ENCODE measurements around the gene CFAP99. TPM values are rescaled to one million over a fixed set of nuclear protein-coding genes. Genes with fewer than 3 reads are reported as not detected.

CFAP99 gene
- total and polyA plus RNA-seq, 2 experiments from 2014 or later = not detected

GRCh38 chr4:2484185-2484584 lies 65.4 kb downstream of the CFAP99 start:
- H3K4me3 ChIP-seq = no peak overlapping the region
- ATAC-seq (no peak), DNase-seq (ENCODE audit: low spot score) (no peak)
- TF ChIP-seq POLR2AphosphoS5 (IDR thresholded peaks at IDR 0.05; ENCODE audit: low read depth) (no peak), JUNB (IDR thresholded peaks at IDR 0.05; ENCODE audit: unreplicated experiment) (no peak), ZNF331 (CRISPR knock-in tag; IDR thresholded peaks at IDR 0.05; ENCODE audit: low read depth) (no peak), ZNF114 (CRISPR knock-in tag; IDR thresholded peaks at IDR 0.05) (no peak), EZH2phosphoT487 (IDR thresholded peaks at IDR 0.05; ENCODE audit: unreplicated experiment) (no peak), CREB1 (CRISPR knock-in tag; IDR thresholded peaks at IDR 0.05; ENCODE audit: low read depth) (no peak)
- TF ChIP-seq, protein P1, sequence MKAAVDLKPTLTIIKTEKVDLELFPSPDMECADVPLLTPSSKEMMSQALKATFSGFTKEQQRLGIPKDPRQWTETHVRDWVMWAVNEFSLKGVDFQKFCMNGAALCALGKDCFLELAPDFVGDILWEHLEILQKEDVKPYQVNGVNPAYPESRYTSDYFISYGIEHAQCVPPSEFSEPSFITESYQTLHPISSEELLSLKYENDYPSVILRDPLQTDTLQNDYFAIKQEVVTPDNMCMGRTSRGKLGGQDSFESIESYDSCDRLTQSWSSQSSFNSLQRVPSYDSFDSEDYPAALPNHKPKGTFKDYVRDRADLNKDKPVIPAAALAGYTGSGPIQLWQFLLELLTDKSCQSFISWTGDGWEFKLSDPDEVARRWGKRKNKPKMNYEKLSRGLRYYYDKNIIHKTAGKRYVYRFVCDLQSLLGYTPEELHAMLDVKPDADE (IDR thresholded peaks at IDR 0.05) = no peak
- TF ChIP-seq, protein P2, sequence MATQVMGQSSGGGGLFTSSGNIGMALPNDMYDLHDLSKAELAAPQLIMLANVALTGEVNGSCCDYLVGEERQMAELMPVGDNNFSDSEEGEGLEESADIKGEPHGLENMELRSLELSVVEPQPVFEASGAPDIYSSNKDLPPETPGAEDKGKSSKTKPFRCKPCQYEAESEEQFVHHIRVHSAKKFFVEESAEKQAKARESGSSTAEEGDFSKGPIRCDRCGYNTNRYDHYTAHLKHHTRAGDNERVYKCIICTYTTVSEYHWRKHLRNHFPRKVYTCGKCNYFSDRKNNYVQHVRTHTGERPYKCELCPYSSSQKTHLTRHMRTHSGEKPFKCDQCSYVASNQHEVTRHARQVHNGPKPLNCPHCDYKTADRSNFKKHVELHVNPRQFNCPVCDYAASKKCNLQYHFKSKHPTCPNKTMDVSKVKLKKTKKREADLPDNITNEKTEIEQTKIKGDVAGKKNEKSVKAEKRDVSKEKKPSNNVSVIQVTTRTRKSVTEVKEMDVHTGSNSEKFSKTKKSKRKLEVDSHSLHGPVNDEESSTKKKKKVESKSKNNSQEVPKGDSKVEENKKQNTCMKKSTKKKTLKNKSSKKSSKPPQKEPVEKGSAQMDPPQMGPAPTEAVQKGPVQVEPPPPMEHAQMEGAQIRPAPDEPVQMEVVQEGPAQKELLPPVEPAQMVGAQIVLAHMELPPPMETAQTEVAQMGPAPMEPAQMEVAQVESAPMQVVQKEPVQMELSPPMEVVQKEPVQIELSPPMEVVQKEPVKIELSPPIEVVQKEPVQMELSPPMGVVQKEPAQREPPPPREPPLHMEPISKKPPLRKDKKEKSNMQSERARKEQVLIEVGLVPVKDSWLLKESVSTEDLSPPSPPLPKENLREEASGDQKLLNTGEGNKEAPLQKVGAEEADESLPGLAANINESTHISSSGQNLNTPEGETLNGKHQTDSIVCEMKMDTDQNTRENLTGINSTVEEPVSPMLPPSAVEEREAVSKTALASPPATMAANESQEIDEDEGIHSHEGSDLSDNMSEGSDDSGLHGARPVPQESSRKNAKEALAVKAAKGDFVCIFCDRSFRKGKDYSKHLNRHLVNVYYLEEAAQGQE (IDR thresholded peaks at IDR 0.05; ENCODE audit: unreplicated experiment) = no peak
- H3K27ac Mint-ChIP-seq = no peak overlapping the region
- H3K36me3 Mint-ChIP-seq (ENCODE audit: low read depth) = peaks cover 6% of the 10 kb centered on the region; the same call in 2 of the 3 replicates
- peaks cover 100% of the 10 kb centered on the region for H3K79me2 ChIP-seq (replicated peaks; ENCODE audit: insufficient read depth)
- H3K9me3 Mint-ChIP-seq = no peaks in the 10 kb centered on the region
- H3K4me3 Mint-ChIP-seq = no peak overlapping the region
- no peak overlapping the region for H3K27ac ChIP-seq (ENCODE audit: low read depth)
- H2AFZ ChIP-seq = no peak overlapping the region
- H3K36me3 ChIP-seq (ENCODE audit: insufficient read depth) = no peaks in the 10 kb centered on the region
- no peaks in the 10 kb centered on the region for H3K9me2 ChIP-seq (ENCODE audit: insufficient read depth)
- no peaks in the 10 kb centered on the region for H3K27me3 ChIP-seq (ENCODE audit: insufficient read depth)
- H3K4me1 Mint-ChIP-seq = peaks cover 64% of the 10 kb centered on the region
- peaks cover 7% of the 10 kb centered on the region for H3K27me3 Mint-ChIP-seq (ENCODE audit: insufficient read depth, low read depth, poor library complexity)
- peaks cover 50% of the 10 kb centered on the region for H3K4me1 ChIP-seq (ENCODE audit: insufficient read depth)
- no peak overlapping the region for H3K4me2 ChIP-seq
- peaks cover 90% of the 10 kb centered on the region for H4K20me1 ChIP-seq (replicated peaks; ENCODE audit: insufficient read depth)
- peaks cover 8% of the 10 kb centered on the region; the same call in 1 of the 2 replicates for H3F3A ChIP-seq (replicated peaks; ENCODE audit: low read depth)

DNA sequence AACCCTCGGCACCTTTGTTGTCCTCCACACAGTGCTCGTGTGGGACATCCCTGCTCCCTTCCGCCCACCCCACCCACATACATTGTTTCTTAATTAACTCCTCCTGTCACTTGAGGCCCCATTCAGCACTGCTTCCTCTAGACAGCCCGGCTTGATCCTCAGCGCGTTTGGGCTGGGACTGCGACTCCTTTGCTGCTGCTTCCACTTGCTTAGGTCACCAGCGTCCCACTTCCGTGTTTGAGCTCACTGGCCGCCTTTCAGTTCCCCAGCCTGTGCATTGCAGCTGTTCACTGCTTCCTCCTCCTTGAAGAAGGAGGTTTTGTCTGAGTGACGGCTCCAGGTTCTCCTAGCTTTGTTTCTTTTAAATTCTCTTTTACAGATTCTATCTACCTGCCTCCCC lies 66.2 kb downstream of the CFAP99 start:
- ATAC-seq (peak; percentile 9; the same call in 1 of the 3 replicates), DNase-seq (ENCODE audit: low spot score) (peak; percentile 21)
- TF ChIP-seq, protein P3, sequence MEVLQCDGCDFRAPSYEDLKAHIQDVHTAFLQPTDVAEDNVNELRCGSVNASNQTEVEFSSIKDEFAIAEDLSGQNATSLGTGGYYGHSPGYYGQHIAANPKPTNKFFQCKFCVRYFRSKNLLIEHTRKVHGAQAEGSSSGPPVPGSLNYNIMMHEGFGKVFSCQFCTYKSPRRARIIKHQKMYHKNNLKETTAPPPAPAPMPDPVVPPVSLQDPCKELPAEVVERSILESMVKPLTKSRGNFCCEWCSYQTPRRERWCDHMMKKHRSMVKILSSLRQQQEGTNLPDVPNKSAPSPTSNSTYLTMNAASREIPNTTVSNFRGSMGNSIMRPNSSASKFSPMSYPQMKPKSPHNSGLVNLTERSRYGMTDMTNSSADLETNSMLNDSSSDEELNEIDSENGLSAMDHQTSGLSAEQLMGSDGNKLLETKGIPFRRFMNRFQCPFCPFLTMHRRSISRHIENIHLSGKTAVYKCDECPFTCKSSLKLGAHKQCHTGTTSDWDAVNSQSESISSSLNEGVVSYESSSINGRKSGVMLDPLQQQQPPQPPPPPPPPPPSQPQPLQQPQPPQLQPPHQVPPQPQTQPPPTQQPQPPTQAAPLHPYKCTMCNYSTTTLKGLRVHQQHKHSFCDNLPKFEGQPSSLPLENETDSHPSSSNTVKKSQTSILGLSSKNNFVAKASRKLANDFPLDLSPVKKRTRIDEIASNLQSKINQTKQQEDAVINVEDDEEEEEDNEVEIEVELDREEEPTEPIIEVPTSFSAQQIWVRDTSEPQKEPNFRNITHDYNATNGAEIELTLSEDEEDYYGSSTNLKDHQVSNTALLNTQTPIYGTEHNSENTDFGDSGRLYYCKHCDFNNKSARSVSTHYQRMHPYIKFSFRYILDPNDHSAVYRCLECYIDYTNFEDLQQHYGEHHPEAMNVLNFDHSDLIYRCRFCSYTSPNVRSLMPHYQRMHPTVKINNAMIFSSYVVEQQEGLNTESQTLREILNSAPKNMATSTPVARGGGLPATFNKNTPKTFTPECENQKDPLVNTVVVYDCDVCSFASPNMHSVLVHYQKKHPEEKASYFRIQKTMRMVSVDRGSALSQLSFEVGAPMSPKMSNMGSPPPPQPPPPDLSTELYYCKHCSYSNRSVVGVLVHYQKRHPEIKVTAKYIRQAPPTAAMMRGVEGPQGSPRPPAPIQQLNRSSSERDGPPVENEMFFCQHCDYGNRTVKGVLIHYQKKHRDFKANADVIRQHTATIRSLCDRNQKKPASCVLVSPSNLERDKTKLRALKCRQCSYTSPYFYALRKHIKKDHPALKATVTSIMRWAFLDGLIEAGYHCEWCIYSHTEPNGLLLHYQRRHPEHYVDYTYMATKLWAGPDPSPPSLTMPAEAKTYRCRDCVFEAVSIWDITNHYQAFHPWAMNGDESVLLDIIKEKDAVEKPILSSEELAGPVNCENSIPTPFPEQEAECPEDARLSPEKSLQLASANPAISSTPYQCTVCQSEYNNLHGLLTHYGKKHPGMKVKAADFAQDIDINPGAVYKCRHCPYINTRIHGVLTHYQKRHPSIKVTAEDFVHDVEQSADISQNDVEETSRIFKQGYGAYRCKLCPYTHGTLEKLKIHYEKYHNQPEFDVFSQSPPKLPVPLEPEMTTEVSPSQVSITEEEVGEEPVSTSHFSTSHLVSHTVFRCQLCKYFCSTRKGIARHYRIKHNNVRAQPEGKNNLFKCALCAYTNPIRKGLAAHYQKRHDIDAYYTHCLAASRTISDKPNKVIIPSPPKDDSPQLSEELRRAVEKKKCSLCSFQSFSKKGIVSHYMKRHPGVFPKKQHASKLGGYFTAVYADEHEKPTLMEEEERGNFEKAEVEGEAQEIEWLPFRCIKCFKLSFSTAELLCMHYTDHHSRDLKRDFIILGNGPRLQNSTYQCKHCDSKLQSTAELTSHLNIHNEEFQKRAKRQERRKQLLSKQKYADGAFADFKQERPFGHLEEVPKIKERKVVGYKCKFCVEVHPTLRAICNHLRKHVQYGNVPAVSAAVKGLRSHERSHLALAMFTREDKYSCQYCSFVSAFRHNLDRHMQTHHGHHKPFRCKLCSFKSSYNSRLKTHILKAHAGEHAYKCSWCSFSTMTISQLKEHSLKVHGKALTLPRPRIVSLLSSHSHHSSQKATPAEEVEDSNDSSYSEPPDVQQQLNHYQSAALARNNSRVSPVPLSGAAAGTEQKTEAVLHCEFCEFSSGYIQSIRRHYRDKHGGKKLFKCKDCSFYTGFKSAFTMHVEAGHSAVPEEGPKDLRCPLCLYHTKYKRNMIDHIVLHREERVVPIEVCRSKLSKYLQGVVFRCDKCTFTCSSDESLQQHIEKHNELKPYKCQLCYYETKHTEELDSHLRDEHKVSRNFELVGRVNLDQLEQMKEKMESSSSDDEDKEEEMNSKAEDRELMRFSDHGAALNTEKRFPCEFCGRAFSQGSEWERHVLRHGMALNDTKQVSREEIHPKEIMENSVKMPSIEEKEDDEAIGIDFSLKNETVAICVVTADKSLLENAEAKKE (CRISPR knock-in tag; IDR thresholded peaks at IDR 0.05) = no peak
- no peak for TF ChIP-seq POLR2AphosphoS5 (IDR thresholded peaks at IDR 0.05; ENCODE audit: low read depth)
- TF ChIP-seq, protein P1 (IDR thresholded peaks at IDR 0.05) = no peak

More for the DNA sequence above, 66.2 kb downstream of the CFAP99 start:
- H3K4me3 ChIP-seq = no peak overlapping the region
- peaks cover 100% of the 10 kb centered on the region for H3K79me2 ChIP-seq (replicated peaks; ENCODE audit: insufficient read depth)
- peaks cover 13% of the 10 kb centered on the region for H3K36me3 Mint-ChIP-seq (ENCODE audit: low read depth)
- no peak overlapping the region for H3K27ac Mint-ChIP-seq
- peaks cover 1% of the 10 kb centered on the region for H3K36me3 ChIP-seq (ENCODE audit: insufficient read depth)
- peaks cover 58% of the 10 kb centered on the region for H3K4me1 Mint-ChIP-seq
- peaks cover 85% of the 10 kb centered on the region for H4K20me1 ChIP-seq (replicated peaks; ENCODE audit: insufficient read depth)
- H3K4me2 ChIP-seq = 0 out of 2 replicates have a peak overlapping the region, but pooled peaks have one; percentile 10
- H3K4me3 Mint-ChIP-seq = no peak overlapping the region
- H3K9me3 Mint-ChIP-seq = no peaks in the 10 kb centered on the region
- 0 out of 2 replicates have a peak overlapping the region, but pooled peaks have one; percentile 26 for H3K27ac ChIP-seq (ENCODE audit: low read depth)
- H2AFZ ChIP-seq = no peak overlapping the region
- no peaks in the 10 kb centered on the region for H3K27me3 ChIP-seq (ENCODE audit: insufficient read depth)
- peaks cover 7% of the 10 kb centered on the region for H3K27me3 Mint-ChIP-seq (ENCODE audit: insufficient read depth, low read depth, poor library complexity)
- H3F3A ChIP-seq (replicated peaks; ENCODE audit: low read depth) = peaks cover 8% of the 10 kb centered on the region; the same call in 1 of the 2 replicates
- H3K4me1 ChIP-seq (ENCODE audit: insufficient read depth) = peaks cover 43% of the 10 kb centered on the region
- no peaks in the 10 kb centered on the region for H3K9me2 ChIP-seq (ENCODE audit: insufficient read depth)

All from GM23338 (cell line).